ENCODE data around the gene ENPP3. TPM values are rescaled to one million over a fixed set of nuclear protein-coding genes. Genes with fewer than 3 reads are reported as not detected.
"Not testable (repeated sequence)": the region's sequence is repeated elsewhere in the genome, so short reads cannot be mapped to it uniquely, and the experiment has no call there.

The ENPP3 gene
- total RNA-seq, 1 donor from 2014 or later, result 0.08 TPM

DNA sequence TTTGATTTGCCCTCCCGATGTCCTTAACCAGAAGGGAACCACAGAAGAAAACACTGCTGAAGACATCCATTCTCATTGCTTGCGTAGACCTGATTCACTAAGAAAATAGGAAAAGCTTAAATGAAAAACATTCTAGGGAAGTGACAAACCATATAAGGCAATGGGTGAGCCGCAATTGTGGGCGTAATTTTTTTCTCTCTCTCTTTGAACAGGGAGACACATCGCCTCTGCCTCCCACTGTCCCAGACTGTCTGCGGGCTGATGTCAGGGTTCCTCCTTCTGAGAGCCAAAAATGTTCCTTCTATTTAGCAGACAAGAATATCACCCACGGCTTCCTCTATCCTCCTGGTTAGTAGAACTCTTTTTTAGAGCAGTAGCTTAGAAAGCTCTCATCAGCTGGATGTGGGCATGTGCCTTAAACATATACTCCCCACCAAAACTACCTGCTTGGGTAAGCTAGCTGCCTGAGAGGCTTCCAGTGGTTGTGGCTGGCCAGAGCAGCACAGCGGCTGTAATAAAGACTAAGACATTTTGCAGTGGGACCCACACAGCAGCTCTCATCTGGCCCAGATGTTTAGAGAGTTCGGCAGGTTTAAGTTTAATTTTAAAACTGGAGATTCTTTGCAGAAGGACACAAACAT is 96.4 kb downstream of the ENPP3 start:
- DNase-seq (ENCODE audit: low read depth), result peak; percentile 45

DNA sequence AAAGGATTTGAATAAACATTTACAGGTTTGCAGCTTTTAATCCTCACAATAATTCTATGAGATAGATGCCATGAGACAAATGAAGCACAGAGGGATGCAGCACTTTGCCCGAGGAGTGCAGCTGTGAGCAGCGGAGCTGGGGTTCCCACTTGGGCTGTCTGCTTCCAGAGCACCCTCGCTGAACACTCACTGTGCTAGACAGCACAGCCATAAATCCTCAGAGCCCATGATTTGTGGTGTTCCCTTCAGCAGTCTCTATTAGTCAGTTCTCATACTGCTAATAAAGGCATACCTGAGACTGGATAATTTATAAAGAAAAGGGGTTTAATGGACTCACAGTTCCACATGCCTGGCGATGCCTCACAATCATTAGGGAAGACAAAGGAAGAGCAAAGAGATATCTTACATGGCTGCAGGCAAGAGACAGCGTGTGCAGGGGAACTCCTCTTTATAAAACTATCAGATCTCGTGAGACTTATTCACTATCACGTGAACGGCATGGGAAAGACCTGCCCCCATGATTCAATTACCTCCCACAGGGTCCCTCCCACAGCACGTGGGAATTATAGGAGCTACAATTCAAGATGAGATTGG is 99.0 kb downstream of the ENPP3 start:
- DNase-seq (ENCODE audit: low read depth), result no peak

DNA sequence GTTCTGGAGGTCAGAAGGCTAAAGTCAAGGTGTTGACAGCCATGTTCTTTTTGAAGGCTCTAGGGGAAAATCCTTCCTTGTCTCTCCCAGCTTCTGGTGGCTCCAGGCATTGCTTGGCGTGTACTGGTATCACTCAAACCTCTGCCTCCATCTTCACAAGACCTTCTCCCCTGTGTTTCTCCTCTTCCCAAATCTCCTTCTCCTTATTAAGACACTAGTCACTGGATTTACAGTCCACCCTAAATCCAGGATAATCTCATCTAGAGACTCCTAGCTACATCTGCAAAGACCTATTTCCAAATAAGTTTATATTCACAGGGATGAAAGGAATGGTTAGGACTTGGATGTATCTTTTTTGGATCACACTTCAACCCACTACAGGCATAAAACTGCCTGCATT is 99.7 kb downstream of the ENPP3 start:
- no peak for DNase-seq (ENCODE audit: low read depth)

DNA sequence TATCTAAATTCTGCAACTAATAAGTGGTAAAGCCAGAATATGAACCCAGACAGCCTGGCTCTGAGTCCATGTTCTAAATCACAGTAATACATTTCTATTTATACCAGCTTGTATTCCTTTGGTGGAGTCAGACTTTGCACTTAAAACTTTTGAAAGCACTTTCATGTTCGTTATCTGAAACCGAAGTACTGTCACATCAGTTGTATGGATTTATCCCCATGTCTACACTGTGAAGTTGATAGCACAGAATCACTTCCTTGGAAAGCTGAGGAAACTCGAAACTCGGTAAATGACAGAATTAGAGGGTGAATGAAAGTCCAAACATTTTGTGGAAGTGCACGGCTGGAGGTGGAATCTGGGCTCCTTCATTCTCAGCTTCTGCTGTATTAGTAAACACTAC is 102.0 kb downstream of the ENPP3 start:
- no peak for DNase-seq (ENCODE audit: low read depth)

DNA sequence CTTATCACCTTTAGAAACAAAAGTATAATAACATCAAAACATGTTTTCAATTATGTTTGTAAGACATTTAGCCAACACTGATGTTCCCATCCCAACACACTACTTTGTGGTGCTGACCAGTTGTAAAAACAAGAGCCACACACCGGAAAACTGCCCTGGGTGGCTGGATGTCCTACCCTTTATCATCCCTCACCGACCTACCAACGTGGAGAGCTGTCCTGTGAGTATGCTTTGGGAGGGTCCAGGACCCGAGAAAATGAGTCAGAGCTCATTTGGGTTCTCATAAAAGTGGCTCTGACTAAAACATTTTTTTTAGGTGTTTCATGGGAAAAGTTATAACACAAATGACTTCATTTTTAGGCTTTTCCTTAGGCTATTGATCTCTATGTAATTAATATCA is 103.1 kb downstream of the ENPP3 start:
- no peak for DNase-seq (ENCODE audit: low read depth)

DNA sequence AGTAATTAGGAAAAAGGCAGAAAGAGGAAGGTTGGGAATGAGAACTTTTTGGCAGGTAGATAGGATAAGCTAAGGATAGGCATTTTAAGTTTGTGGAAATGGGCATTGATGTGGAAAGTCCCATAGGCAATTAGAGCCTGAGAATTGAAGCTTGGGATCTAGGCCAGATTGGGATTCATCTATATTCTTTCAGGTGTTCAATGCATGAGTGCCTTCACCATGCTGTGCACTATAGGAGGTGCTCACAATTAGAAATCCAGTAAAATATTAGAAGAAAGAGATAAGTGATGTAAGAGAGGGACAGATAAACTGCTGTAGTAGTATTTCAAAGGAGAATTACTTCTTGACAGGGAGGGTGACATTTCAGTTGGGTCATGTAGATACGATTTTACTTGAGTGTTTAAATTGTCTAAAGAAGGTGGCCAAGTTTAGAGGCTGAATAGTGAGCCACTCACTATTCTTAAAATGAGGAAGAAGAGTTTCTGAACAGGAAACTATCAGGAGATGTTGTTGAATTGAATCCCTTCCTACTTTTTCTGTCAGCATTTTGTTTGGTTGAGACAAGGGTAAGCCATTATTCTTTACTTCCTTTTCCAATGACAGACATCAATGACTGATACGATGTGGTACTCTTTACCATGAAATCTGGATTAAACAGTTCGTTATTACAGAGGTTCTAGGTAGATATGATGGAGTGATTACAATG is 104.7 kb downstream of the ENPP3 start:
- no peak for DNase-seq (ENCODE audit: low read depth)

DNA sequence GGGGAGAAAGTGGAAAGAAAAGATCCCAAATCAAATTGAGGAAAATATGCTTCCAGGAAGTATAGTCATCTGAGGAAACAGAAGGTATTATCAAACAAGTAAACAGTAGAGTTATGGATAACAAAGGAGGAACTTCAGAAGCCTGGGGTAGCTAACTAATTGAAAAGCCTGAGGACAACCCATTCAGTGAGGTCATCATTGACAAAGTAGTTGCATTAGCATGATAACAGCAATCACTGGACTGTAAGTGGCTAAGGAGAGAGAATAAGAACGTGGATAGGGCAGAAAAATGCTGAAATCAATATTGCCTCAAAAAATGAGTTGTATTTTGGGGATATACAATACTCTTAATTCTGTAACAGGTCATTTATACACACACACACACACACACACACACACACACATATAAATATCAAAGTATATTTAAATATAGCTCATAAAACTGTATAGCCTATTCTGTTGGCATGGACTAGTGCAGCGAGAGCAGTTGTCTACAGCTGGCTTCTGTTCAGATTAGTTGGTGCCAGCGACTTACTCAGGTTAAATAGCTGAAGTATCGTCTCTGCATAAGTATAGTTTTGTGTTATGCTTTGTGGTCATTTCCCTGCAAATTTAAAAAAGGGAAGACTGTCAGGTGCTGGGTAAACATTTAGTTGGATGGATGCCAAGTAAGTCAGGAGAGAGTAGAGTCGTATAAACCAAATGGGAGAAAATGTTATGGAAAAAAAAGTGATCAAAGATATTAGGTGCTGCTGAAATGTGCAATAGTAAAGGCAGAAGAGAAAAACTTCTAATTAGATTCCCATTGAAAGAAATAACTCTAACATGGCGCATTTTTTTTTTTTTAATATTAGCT is 107.6 kb downstream of the ENPP3 start:
- no peak for DNase-seq (ENCODE audit: low read depth)

DNA sequence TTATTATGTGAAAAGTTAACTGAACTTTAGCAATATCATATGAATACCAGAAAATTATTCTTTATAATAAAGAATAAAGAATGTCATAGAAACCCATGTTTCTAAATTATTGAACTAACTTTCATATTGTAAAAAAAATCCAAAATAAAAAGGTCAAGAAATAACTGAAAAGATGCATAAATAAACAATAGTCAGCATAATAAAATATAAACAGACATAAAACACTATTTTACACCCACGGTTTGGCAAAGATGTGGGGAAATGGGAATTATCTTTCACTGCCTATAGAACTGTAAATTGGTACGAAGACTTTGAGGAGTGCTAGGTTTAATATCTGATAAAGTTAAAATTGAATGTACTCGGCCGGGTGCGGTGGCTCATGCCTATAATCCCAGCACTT is 108.4 kb downstream of the ENPP3 start:
- no peak for DNase-seq (ENCODE audit: low read depth)

DNA sequence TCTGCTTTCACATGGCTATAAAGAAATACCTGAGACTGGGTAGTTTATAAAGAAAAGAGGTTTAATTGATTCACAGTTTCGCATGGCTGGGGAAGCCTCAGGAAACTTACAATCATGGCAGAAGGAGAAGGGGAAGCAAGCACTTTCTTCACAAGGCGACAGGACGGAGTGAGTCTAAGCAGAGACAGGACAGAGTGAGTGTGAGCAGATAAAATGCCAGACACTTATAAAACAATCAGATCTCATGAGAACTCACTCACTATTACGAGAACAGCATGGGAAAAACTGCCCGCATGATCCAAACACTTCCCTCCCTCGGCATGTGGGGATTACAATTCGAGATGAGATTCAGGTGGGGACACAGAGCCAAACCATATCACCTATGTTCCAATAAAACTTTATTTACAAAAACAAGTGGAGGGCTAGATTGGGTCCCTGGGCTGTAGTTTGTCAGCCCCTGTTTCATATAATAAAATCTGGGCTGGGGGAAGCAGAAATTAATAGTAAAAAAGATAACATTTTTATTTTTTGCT is 110.8 kb downstream of the ENPP3 start:
- DNase-seq (ENCODE audit: low read depth), result no peak

DNA sequence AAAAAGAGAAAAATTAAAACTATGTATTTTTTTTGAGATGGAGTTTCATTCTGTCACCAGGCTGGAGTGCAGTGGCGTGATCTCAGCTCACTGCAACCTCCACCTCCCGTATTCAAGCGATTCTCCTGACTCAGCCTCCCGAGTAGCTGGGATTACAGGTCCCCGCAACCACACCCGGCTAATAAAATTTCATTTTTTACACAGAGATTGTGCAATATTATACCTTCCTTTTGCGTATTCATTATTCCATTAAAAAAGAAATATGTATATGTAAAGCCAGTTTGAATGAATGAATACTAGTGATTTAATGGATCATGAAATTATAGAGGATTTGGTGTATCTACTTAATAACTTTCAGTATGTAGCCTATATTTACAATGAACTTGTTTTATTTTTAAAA is 111.9 kb downstream of the ENPP3 start:
- no peak for DNase-seq (ENCODE audit: low read depth)

DNA sequence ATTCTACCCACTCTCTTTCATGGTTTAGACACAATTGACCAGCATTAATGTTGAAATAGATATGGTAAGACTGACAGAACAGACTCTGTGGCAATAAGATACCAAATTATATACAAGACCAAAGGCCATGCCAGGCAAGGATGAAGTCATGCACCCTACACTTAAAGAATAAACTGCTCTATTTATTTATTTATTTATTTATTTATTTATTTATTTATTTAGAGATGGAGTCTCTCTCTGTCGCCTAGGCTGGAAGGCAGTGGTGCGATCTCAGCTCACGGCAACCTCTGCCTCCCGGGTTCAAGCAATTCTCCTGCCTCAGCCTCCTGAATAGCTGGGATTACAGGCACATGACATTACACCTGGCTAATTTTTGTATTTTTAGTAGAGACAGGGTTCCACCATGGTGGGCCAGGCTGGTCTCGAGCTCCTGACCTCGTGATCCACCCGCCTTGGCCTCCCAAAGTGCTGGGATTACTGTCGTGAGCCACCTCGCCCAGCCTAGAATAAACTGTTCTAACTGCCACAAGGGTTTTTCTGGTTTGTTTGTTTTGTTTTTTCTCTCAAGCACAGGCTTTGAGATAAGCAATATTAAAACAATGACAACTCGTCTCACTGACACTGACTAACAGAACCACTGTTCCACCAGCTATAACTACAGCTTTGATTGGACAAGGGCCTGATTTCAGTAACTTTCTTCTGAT is 114.1 kb downstream of the ENPP3 start:
- DNase-seq (ENCODE audit: low read depth), result not testable (repeated sequence)

DNA sequence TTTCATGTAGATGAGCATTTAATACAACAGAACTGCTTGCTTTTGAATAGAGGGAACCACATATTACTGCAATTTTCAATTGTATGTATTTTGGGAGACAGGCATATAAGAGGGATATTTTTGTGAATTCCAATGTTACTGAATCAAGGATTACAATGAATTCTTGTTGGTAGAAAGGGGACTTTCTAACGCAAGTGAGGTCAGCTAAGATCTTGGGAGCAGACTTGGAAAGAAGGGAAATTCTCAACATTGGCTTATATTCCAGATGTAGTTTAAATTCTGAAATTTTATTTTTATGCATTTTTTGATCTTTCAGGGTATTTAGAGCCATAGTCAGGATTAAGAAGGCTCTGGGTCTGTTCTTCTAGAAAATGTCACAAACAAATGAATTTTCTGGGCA is 117.0 kb downstream of the ENPP3 start:
- DNase-seq (ENCODE audit: low read depth), result no peak

DNA sequence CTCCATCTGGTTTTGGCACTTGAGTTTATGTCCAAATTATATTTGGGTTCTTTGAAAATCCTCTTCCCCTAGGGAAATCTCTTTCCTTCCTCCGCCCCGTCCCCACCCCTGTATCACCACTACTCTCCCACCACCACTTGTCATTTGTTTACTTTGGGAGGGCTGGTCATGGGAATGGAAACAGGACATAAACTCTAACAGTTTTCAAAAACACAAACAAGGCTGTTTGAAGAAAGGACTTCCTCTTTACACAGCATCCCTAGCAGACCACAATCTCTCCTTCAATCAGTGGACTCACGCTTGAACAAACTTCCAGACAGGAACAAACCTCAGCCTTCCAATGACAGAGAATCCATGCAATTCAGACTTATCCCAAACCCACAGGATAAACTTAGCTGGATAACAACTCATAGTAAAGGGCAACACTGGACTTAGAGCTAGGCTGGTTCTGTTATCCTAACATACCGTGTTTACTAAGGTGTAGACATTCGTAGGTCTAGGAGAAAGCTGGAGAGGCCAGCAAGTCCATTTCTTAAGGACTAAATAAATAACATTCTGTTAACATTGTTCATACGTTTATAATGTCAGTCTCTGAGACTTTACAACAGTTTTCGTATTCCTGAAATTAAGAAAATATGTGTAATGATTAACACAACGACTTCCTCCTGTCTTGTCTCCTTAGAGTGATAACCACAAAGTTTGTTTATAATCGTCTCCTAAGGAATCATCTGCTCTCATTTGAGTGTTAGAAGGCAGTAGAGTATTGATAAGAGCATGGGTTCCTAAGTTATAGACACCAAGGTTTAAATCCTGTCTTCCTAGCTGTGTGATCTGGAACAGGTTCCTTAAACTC is 117.8 kb downstream of the ENPP3 start:
- no peak for DNase-seq (ENCODE audit: low read depth)

DNA sequence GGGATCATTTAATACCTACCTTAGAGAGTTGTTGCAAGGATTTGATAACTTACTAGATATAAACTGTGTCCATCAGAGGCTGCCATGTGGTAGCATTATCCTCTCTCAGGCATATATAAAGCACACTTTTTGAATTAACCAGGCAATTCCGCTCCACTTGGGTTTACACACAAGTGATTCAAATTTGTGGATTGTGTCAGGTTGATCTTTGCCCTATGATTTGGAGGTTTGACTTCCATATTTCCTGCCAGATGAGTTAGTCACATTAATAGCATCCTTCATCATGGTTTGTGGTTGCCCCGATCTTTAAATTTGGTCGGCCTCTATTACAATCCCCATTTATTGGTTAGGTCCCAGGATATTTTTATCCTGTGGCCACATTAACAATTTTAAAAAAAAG is 118.5 kb downstream of the ENPP3 start:
- peak; percentile 88 for DNase-seq (ENCODE audit: low read depth)

DNA sequence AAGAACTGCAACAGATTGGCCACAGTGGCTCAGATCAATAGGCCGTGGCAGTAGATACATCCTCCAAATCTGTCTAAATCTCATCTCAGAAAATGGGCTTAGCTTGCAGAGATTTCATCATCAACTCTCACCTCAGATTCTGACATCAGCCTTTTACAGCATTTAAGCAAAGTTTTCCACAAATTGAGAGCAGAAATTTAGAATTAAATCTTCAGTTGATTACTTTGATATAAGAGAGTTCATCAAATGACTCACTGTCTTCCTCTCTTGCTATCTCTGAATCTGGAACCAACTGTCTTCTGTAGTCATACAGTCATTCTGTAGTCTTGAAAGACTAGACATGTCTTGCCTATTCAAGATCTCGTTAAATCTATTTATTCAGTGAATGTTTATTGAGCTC is 118.9 kb downstream of the ENPP3 start:
- DNase-seq (ENCODE audit: low read depth), result no peak

DNA sequence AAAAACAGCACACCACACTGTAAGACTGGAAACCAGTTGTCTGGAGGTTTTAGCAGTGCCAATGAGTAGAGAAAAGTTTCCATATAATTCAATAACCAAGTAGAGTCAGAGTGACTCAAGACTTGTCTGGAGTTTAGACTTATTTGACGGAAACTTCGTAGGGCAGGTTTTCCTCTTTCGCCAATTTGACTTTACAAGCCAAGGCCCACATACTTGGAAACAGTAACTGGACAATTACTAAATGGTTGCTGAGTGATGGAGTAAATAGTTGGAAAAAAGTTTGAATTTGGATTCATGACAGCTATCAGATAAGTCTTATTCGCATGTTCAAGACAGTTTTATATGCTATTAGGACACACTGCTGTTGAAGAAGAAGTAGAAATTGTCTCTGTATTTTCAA is 121.8 kb downstream of the ENPP3 start:
- no peak for DNase-seq (ENCODE audit: low read depth)

DNA sequence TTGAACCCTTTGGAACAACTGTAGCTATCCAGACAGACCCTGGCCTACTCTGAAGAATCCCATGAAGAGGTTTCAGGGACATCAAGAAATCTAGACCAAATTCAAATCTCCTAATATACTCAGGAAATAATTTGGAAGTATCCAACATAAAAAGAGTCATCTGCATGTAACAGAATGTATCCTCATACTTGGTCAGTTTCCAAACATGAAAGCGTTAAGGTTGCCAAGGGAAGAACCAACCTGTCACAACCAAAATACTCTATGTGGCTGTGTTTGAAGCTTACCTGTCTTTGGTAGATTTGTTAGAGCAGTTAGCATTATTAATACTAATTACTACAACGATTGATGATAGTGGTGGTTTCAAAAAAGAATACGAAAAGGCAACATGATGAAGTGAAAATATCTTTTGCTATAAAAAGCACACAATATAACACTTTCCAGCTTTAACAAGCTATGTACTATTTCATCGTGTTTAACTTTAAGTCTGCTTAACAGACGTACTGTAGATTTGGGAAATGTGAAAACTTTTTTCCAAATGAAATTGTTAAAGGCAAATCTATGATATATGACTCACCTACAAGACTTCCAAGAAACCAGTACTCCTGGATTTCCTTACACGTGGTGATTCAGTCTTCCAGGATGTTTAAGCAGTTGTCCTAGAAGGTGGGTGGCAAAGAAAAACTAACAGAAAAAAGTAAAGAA is 124.1 kb downstream of the ENPP3 start:
- no peak for DNase-seq (ENCODE audit: low read depth)

DNA sequence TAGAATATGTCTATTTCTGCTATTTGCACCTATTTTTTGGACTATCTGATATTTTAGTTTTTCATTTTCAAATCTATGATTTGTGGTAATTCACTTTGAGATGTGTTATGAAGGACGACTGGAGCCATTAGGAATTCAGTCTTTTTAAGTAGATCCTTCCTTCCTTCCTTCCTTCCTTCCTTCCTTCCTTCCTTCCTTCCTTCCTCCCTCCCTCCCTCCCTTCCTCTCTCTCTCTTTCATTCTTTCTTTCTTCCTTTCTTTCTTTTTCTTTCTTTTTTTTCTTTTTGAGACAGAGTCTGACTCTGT is 124.6 kb downstream of the ENPP3 start:
- DNase-seq (ENCODE audit: low read depth), result no peak

DNA sequence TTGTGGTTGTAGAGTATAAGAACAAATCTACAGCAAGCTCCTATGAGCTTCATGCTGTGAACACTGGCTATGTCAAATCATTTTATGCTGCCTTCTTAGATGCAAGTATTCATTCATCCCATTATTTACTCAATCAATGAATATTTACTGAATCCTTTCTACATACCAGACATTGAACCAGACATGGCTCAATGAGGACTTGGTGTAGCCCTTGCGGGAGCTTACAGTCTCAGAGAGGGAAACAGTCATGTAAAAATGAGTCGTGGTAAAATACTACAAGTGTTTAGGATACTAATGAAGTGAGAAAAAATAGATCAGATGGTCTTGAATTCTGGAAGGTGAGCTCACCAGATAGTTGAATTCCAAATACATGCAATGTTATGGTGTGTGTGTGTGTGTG is 125.9 kb downstream of the ENPP3 start:
- DNase-seq (ENCODE audit: low read depth), result no peak

DNA sequence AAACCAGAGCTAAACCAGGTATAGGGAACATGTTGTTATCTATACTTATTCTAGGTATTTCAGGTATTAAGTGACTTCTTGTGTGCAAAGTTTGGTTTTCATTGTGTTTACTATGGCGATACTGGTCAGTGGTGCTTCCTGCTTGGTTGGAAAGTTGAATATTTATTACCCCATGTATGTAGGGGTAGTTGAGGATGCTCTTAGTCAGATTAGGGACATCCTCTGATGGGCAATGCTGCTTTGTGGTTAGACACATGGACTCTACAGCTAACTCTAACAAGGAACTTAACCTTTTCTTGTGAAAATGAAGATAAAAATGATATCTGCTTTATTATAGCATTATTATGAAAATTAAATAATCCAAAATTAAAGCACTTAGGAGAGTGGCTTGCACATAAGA is 126.6 kb downstream of the ENPP3 start:
- DNase-seq (ENCODE audit: low read depth), result no peak

Data from myocyte (in vitro differentiated cells).